ENCODE results near the gene PSTPIP1.

PSTPIP1 gene

DNA sequence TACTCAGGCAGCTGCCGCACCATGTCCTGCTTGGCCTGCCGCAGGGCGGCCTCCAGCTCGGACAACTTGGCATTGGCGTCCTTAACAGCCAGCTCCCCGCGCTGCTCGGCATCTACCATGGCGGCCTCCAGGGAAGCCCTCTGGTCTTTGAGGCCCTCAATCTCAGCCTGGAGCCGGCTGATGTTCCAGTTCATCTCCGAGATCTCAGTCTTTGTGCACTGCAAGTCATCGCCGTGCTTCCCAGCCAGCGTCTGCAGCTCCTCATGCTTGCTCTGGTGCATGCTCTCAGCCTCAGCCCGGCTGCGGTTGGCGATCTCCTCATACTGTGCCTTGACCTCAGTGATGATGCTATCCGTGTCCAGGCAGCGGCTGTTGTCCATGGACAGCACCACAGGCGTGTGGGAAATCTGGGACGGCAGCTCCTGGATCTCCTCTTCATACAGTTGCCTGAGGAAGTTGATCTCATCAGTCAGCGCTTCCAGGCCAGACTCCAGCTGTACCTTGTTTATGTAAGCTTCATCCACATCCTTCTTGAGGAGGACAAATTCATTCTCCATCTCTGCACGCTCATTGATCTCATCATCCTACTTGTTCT is 15.5 kb upstream of the PSTPIP1 start:
- DNase-seq: no peak

DNA sequence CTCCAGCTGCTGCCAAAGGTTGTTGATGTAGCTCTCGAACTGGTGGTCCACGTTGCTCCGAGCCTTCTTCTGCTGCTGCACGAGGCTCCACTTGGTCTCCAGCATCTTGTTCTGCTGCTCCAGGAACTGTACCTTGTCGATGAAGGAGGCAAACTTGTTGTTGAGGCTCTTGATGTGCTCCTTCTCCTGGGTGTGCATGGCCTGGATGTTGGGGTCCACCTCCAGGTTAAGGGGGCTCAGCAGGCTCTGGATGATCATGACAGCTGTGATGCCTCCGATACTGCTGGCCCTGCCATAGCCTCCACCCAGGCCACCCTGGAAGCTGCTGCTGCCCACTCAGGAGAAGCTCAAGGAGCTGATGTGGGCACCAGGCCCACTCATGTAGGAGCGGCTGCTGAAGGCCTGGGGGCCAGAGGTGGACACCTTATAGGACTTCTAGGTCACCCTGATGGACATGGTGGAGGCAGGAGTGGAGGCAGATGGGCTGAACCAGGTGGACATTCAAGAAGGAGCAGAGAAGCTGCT is 14.9 kb upstream of the PSTPIP1 start:
- DNase-seq: no peak

DNA sequence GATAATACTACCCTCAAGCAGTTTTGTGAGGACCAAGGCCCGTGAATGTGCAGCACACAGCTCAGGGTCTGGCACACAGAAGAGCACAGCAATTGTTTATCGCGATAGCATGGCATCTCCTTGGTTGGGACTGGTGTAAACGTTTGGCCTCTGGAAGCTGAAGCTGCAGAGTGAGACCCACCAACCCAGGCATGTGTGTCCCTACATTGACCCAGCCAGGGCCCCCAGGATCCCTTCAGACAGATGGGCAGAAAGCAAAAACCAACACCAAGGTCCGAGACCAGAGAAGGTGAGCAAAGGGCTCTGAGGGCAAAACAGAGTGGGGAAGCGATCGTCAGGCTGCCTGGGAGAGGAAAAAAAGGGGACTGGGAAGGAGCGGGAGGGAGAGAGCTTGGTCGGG is 12.6 kb upstream of the PSTPIP1 start:
- no peak for DNase-seq

DNA sequence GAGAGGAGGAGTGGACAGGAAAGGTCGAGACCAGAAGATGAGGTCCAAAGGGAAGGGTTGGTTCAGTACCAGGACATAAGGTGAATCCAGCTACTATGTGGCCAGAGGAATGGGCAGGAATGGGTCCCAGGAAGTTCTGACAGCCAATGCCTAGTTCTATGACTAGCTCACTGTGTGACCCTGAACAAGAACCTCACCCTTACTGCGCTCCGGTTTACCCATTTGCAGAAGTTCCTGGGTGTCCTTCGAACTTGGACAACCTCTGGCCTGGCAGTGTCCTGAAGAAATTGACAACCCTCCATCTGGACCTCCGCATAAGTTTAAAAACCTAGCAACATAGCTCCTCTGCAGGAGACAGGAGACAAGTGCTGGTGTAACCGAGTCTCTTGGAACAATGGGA is 12.2 kb upstream of the PSTPIP1 start:
- DNase-seq: no peak

DNA sequence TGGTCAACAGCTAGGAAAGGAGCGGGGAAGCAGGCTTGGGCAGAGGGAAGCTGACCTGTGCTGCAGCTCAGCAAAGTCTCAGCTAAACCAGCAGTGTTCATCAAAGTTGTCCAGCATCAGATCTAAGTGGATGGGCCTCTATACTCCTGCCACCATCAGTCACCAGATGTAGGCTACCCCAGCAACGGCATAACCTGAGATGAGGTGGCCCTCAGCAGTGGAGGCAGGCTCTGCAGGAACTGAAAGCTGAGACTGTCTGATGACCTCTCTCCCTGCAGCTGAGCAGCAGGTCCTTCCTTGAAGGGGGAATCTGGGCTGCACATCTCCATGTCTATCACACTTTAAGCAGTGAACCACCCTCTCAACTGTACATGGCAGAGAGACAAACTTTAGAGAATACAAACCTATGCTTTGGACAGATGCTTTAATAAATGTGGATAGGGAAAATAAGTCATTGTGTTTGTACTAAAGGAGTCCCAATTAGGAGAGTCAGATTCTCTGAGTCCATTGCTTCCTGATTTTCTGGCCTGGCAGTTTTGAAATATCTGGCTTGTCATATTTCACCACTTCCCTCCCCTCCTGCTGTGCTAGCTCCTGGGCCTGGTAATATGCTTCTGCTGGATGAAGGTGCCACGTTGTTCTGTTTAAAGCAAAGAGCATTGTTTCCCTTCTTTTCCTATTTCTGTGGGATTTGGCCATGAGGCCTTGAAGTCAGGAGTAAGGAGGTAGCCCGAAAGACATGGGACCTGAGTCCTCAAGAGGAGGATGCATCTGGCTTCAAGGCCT is 11.1 kb upstream of the PSTPIP1 start:
- no peak for DNase-seq

DNA sequence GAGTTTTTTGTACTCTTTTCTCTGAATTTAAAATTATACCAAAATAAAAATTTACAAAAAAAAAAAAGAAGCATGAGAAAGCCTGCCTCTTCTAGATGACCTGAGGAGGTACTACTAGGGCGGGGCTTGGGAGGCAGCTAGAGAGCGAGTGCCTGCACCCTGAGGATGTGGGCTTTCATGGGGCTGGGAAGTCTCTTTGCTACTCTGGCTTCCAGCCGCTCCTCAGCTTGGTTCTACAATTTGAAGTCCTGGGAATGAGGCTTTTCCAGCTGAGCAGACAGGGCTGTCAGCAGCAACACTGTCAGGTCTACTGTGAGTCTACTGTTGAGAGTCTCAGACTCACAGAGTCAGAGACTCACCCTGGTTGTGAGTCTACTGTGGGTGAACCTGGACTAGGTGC is 8.2 kb upstream of the PSTPIP1 start:
- no peak for DNase-seq

DNA sequence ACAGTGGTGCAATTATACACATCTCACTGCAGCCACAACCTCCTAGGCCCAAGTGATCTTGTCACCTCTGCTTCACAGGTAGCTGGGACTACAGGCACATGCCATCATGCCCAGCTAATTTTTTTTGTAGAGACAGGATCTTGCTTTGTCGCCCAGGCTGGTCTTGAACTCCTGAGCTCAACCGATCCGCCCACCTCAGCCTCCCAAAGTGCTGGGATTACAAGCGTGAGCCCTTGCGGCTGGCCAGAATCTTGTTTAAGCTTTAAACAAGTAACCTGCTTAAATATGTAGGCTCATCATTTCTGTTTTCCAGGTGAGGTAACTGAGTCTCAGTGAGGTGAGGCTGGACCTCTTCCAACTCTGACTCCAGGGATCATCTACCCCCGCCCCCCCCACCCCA is 7.7 kb upstream of the PSTPIP1 start:
- DNase-seq: no peak

DNA sequence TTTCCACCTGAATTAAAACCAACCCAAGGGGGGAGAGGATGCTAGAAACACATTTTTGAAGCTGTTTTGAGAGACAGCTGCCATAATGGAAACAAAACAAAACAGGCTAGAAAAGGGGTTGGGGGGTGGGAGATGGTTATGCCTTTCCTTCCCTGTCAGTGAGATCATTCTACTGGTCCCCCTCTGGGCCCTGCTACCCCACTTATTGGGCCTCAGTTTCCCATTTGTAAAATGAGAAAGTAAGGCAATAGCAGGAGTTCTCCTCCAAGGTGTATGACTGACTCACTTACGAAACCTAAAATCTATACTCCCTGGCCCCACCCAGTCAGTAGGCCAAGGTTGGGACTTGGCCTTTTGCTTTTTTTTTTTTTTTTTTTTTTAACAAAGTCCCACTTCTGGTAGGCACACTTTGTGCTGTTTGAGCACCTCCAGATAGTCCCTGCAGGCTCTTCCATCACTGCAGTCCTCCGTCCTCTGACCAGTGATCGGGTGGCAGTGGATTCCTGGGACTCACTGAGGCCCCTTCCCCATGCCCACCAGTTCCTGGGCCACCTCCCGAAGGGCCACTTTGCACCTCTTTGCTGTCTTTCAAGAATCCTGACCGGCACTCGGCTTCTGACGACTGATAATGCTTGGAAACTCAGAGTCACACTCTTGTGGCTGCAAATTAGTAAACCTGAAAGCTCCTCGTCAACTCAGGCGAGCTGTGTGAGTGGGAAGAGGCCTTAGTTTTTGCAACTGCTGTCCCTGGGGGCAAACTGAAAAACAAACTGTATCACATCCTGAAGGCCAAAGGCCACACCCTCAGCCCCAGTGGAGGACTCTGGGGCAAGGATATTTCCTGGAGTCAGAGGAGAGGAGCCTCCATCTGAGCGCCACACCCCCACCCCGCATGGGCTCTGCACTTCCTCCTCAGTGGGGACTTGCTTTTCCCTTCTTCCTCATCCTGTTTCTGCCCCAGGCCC is 6.7 kb upstream of the PSTPIP1 start:
- no peak for DNase-seq

- DNase-seq: no peak
Observed at GRCh38 chr15:76988867-76989780, 5.8 kb upstream of the PSTPIP1 start.

DNA sequence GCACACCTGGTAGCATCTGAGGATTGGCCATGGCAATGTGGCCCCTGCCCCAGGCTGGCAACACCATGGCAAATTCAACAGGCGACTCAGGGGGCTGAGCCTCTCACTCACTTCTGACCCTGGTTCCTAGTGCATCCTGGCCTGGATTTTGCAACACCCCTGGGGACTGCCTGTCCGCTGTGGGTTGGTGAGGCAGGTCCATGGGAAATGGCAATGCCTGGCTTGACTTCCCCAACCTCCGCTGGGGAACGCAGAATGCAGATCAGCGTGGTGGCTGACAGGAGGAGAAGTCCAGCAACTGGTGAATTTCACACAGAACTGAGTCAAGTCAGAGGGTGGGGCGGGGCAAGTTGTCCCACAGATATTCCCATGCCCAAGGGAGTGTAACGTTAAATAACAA is 3.9 kb upstream of the PSTPIP1 start:
- DNase-seq: no peak

- DNase-seq: no peak
Observed at GRCh38 chr15:76991741-76992645, 2.9 kb upstream of the PSTPIP1 start.

DNA sequence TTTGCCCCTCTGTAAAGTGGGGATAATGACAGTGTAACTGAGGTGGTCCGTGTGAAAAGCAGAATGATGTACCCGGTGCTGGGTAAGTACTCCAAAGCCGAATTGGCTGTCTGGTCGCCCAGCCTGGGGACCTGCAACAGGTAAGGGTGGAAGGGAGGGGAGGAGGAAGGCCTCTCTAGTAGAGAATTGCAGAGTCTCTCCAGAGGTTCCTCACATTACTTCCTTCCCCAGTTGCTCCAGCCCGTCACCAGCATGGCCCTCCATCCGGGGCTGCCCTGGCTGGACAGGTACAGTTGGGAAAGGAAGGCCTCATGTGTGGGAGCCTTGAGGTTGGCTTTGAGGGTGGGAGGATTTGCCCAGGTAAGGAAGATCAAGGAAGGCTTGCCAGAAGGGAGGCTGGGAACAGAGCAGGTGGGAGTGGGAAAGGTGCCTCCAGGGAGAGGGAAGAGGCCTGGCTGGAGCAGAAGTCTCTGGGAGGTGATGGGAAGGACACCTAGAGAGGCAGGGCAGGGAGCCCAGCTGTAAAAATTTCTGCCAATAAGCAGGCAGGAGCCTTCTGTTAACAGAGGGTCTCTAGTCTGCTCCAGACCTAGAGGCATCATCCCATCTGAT is 1.7 kb upstream of the PSTPIP1 start:
- no peak for DNase-seq

GRCh38 chr15:76994001-76994400 is 925 bp upstream of the PSTPIP1 start:
- DNase-seq: no peak

- DNase-seq: no peak
Observed at GRCh38 chr15:76994496-76994895, 430 bp upstream of the PSTPIP1 start.

- DNase-seq: no peak
Observed at GRCh38 chr15:76996076-76996525, 1.2 kb downstream of the PSTPIP1 start.

- DNase-seq: no peak
Observed at GRCh38 chr15:76996526-76997401, 1.8 kb downstream of the PSTPIP1 start.

- no peak for DNase-seq
Observed at GRCh38 chr15:76998663-76999285, 3.8 kb downstream of the PSTPIP1 start.

DNA sequence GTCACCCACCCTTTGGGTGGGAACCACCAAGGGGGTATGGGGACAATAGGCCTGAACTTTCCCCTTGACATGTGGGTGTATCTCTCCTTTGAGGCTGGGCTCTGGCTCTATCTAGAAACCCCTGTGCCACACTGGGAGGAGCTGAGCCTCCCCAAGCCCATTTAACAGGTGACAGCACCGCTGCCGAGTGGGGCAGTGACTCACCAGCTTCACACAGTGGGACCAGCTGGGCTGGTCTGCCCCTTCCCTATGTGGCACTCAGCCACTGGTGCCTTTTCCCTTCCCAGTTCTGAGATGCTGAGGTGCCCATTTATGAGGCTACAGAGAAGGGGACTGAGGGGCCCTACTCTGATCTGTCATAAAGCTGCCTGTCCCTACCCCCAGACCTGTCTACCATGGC is 5.1 kb downstream of the PSTPIP1 start:
- DNase-seq: no peak

DNA sequence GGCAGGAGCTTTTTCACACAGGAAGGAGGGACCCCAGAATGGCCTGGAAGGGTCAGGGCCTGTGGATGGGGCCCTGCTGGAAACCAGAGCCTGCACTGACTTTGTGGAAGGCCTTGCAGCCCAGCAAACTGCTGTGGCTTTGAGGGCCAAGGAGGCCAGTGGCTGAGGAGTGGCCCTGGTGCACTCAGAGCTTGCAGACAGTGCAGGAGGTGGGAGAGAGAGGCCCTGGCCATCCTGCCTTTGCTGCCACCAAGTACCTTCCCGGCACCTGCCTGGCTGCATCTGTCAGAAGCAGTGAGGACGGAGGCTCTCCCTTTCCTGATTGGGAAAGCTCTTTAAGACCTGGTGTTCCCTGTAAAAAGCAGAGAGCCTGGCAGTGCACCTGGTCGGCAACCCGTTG is 6.4 kb downstream of the PSTPIP1 start:
- DNase-seq: no peak
